Measurements from ENCODE around the gene SDK1.
A peak's percentile ranks its signal among the peaks of the same experiment; 100 is the strongest.

The SDK1 gene

DNA sequence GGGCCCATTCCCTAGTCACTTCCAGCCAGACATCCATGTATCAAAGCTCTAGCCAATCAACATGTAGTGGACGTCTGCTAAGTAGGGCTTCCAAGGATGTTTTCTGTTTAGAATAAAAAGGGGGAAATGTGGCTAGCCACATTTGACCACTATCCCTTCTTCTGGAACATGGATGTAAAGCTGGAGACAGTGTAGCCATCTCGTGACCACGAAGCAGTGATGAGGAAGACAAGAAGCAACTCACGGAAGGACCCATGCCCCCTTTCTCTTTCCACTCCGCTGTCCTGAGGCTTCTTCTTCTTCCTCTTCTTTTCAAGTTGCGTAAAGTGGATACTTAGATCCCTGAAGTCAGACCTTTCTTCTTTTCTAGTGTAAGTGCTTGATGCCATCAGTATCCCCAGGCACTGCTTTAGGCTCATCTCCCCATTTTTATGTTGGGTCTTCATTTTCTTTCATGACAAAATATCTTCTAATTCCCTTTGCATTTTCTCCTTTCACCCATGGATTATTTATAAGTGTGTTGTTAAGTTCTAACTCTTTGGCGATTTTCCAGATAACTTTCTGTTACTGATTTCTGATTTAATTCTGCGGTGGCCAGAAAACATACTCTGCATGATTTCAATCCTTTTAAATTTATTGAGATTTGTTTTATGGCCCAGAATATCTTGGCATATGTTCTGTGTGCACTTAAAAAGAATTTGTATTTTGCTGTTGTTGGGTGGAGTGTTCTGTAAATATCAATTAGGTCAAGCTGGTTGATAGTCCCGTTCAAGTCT lies 594.5 kb downstream of the SDK1 start:
- DNase-seq (ENCODE audit: low spot score): no peak
- TF ChIP-seq CTCF (IDR thresholded peaks at IDR 0.05; ENCODE audit: extremely low read depth, missing control alignments): no peak

DNA sequence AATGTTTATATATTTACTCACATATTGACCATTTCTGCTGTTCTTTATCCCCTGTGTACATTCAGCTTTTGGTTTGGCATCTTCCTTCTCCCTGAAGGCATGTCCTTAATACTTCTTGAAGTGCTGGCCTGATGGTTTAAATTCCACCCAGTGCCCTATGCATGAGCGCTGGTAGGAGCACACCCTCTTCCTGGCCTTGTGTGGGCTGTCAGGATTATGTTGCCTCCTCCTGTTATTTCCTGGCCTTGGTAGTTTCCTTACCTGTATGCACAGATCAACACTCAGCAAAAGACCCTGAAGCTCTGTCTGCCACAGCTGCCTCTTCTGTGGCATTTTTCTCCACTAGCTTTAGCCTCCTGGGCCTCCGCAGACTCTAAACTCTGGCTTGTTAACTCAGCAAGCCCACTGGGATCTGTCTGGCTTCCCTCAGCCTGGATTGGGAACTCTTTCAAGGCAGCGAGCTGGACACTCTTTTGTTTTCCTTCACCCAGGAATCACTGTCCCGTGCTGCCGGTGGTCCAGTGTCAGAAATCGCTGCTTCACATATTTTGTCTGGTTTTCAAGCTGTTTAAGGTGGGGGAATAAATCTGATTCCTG lies 595.2 kb downstream of the SDK1 start:
- TF ChIP-seq CTCF (IDR thresholded peaks at IDR 0.05; ENCODE audit: extremely low read depth, missing control alignments): no peak
- no peak for DNase-seq (ENCODE audit: low spot score)

DNA sequence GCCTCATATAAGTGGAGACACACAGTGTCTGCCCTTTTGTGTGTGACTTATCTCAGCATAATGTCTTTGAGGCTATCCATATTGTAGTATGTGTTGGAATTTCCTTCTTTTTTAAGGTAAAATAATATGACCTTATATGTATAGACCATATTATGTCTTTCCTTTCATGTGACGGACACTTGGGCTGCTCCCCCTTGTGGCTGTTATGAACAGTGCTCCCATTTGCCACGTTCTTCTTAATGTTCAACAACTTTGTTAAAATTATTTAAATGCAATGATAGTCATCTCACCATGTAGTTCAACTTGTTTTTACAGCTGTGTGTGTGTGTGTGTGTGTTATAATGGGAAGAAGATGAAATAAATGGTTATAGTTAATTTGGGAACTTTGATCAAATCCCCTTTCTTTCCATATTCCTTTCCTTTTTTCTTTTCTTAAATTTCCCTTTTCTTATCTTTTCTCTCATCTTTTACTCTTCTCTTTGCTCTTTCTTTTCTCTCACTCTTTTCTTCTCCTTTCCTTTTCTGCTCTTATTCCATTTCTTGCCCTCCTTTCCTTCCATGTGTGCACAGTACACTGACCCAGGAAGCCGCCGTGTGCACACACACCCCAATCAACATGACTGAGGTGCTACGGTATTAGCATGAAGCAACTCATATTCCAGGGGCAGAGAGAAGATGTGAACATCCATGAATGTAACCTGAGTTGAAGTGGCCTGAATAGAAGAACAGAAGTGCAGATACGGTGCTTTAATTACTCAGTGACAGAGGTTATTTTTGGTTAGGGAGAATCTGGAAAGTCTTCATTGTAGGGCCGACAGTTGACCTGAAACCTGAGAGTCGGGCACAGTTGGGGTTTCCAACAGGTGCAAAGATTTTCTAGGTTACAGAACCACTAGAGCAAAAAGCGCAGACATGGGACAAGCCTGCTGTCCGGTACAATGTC lies 596.6 kb downstream of the SDK1 start:
- TF ChIP-seq CTCF (IDR thresholded peaks at IDR 0.05; ENCODE audit: extremely low read depth, missing control alignments): peak; percentile 61
- peak; percentile 49 for DNase-seq (ENCODE audit: low spot score)

- no peak for DNase-seq (ENCODE audit: low spot score)
- TF ChIP-seq CTCF (IDR thresholded peaks at IDR 0.05; ENCODE audit: extremely low read depth, missing control alignments): no peak
Measured at GRCh38 chr7:3899559-3899991, 598.5 kb downstream of the SDK1 start.

- no peak for TF ChIP-seq CTCF (IDR thresholded peaks at IDR 0.05; ENCODE audit: extremely low read depth, missing control alignments)
- DNase-seq (ENCODE audit: low spot score): no peak
Measured at GRCh38 chr7:3908153-3908552, 607.1 kb downstream of the SDK1 start.

DNA sequence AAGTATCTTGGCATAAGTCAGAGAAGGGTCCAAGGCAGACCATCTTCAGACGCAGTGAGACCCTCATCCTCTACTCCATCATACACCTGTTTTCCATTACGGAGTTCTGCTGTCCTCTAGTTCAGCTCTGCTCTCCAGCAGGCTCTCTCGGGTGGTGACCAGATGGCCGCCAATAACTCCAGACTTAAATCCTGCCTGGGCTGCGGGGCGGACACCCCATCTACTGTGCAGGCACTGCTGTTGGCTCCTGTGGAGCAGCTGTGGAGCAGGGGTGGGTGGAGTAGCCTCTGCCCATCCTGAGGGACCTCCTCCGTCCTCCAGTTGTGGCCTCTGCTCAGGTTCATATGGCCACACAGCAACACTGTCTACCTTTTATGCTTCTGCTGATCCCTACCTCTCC lies 608.1 kb downstream of the SDK1 start:
- no peak for DNase-seq (ENCODE audit: low spot score)
- TF ChIP-seq CTCF (IDR thresholded peaks at IDR 0.05; ENCODE audit: extremely low read depth, missing control alignments): no peak

All from GM20000 (cell line).